Measurements from ENCODE around the gene GALNT8. TPM values are rescaled to one million over a fixed set of nuclear protein-coding genes. Genes with fewer than 3 reads are reported as not detected.

Gene GALNT8
- total RNA-seq, 1 experiment from 2014 or later = not detected

DNA sequence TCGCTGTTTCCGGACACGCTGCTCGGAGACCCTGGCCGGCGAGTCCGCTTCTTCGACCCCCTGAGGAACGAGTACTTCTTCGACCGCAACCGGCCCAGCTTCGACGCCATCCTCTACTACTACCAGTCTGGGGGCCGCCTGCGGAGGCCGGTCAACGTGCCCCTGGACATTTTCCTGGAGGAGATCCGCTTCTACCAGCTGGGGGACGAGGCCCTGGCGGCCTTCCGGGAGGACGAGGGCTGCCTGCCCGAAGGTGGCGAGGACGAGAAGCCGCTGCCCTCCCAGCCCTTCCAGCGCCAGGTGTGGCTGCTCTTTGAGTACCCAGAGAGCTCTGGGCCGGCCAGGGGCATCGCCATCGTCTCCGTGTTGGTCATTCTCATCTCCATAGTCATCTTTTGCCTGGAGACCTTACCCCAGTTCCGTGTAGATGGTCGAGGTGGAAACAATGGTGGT is 90.0 kb downstream of the GALNT8 start:
- no TSS peak for BruUV-seq (replicated peaks)
- intact Hi-C loops (cut with micrococcal nuclease) = no loop called here
- CTCF ChIA-PET = no interaction called here
- H3K9me3 ChIP-seq (ENCODE audit: low read length) = no peaks in the 10 kb centered on the region
- no peak overlapping the region for H3K9ac ChIP-seq (ENCODE audit: low read length)
- POLR2A ChIA-PET (ENCODE audit: unreplicated experiment) = no interaction called here
- H3K27me3 ChIP-seq (ENCODE audit: low read length) = 0 out of 2 replicates have a peak, but pooled peaks cover 7% of the 10 kb centered on the region
- H3K4me2 ChIP-seq (ENCODE audit: low read length) = no peak overlapping the region
- DNase-seq (no peak), ATAC-seq (no peak)
- no peak overlapping the region for H3K27ac ChIP-seq (ENCODE audit: low read length)
- no peak overlapping the region for H2AFZ ChIP-seq (ENCODE audit: low read length)
- H3F3A ChIP-seq (ENCODE audit: low read length, unreplicated experiment) = no peaks in the 10 kb centered on the region
- no peak for TF ChIP-seq CTCF (conservative IDR thresholded peaks at IDR 0.05; ENCODE audit: low read depth, low read length)
- TF ChIP-seq EZH2 (IDR thresholded peaks at IDR 0.05; ENCODE audit: low read length, unreplicated experiment) = no peak
- TF ChIP-seq EZH2phosphoT487 (IDR thresholded peaks at IDR 0.05; ENCODE audit: borderline replicate concordance, low read length) = no peak
- no peaks in the 10 kb centered on the region for H3K4me1 ChIP-seq (ENCODE audit: insufficient read depth, low read length)
- no peaks in the 10 kb centered on the region for H3K79me2 ChIP-seq (ENCODE audit: low read length)
- no peaks in the 10 kb centered on the region for H4K20me1 ChIP-seq (ENCODE audit: low read length)
- H3K9me2 ChIP-seq (replicated peaks; ENCODE audit: low read length) = no peaks in the 10 kb centered on the region
- H3K4me3 ChIP-seq (ENCODE audit: low read length) = no peak overlapping the region
- H3K36me3 ChIP-seq (ENCODE audit: low read depth, low read length) = no peaks in the 10 kb centered on the region

DNA sequence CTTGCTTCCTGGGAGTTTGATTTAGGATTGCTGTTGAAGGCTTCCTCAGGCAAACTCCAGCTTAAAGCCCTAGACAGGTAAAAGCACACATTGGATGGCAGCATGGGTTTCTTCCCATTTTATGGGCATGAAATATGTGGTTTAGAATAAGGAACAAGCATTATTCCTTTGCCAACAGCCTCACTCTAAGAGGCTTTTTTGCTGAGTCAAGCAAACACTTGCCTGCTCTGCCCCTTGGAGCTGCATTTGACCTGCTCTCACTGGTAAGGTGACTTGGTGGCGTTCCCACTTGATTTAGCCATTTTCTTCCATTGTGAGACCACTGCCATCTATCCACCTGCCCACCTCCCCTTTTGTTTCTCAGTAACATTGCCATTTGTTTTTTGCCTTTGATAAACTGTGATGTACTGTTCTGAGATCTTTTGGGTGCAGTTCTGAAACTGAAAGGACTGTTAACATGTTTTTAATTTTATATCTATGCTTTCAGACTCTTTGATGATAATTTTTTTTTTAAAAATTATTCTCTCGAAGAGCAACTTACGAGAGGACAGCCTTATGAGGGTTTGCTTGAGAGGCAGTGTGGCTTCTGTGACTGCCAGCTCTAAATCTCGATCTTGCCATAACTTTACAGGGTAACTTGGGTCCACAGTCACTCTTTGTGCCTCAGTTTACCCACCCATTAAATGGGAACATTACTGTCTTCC is 92.6 kb downstream of the GALNT8 start:
- TF ChIP-seq EZH2phosphoT487 (IDR thresholded peaks at IDR 0.05; ENCODE audit: borderline replicate concordance, low read length) = no peak
- no peaks in the 10 kb centered on the region for H3K36me3 ChIP-seq (ENCODE audit: low read depth, low read length)
- no peaks in the 10 kb centered on the region for H3K4me1 ChIP-seq (ENCODE audit: insufficient read depth, low read length)
- peaks cover 15% of the 10 kb centered on the region; the same call in 1 of the 2 replicates for H3K27me3 ChIP-seq (ENCODE audit: low read length)
- H4K20me1 ChIP-seq (ENCODE audit: low read length) = no peaks in the 10 kb centered on the region
- no peak overlapping the region for H3K9ac ChIP-seq (ENCODE audit: low read length)
- no peak overlapping the region for H3K4me2 ChIP-seq (ENCODE audit: low read length)
- no peaks in the 10 kb centered on the region for H3K79me2 ChIP-seq (ENCODE audit: low read length)
- ATAC-seq (no peak), DNase-seq (no peak)
- no peak overlapping the region for H2AFZ ChIP-seq (ENCODE audit: low read length)
- H3F3A ChIP-seq (ENCODE audit: low read length, unreplicated experiment) = no peaks in the 10 kb centered on the region
- H3K9me2 ChIP-seq (replicated peaks; ENCODE audit: low read length) = no peaks in the 10 kb centered on the region
- no peak overlapping the region for H3K27ac ChIP-seq (ENCODE audit: low read length)
- H3K9me3 ChIP-seq (ENCODE audit: low read length) = no peaks in the 10 kb centered on the region
- BruUV-seq (replicated peaks) = no TSS peak
- POLR2A ChIA-PET (ENCODE audit: unreplicated experiment) = no interaction called here
- H3K4me3 ChIP-seq (ENCODE audit: low read length) = no peak overlapping the region
- intact Hi-C loops (cut with micrococcal nuclease) = no loop called here
- CTCF ChIA-PET = no interaction called here

- H3K27me3 ChIP-seq (ENCODE audit: low read length) = peaks cover 21% of the 10 kb centered on the region
- H3K79me2 ChIP-seq (ENCODE audit: low read length) = no peaks in the 10 kb centered on the region
- H4K20me1 ChIP-seq (ENCODE audit: low read length) = no peaks in the 10 kb centered on the region
- no peak overlapping the region for H3K9ac ChIP-seq (ENCODE audit: low read length)
- BruUV-seq (replicated peaks) = no TSS peak
- intact Hi-C loops (cut with micrococcal nuclease) = no loop called here
- H3K4me2 ChIP-seq (ENCODE audit: low read length) = no peak overlapping the region
- POLR2A ChIA-PET (ENCODE audit: unreplicated experiment) = no interaction called here
- no peaks in the 10 kb centered on the region for H3K36me3 ChIP-seq (ENCODE audit: low read depth, low read length)
- TF ChIP-seq CTCF (conservative IDR thresholded peaks at IDR 0.05; ENCODE audit: low read depth, low read length) (no peak), EZH2phosphoT487 (IDR thresholded peaks at IDR 0.05; ENCODE audit: borderline replicate concordance, low read length) (no peak), EZH2 (IDR thresholded peaks at IDR 0.05; ENCODE audit: low read length, unreplicated experiment) (no peak)
- no peak overlapping the region for H2AFZ ChIP-seq (ENCODE audit: low read length)
- CTCF ChIA-PET = no interaction called here
- H3F3A ChIP-seq (ENCODE audit: low read length, unreplicated experiment) = no peaks in the 10 kb centered on the region
- no peak overlapping the region for H3K4me3 ChIP-seq (ENCODE audit: low read length)
- no peaks in the 10 kb centered on the region for H3K4me1 ChIP-seq (ENCODE audit: insufficient read depth, low read length)
- DNase-seq = no peak
- H3K9me3 ChIP-seq (ENCODE audit: low read length) = no peaks in the 10 kb centered on the region
- H3K9me2 ChIP-seq (replicated peaks; ENCODE audit: low read length) = no peaks in the 10 kb centered on the region
- no peak overlapping the region for H3K27ac ChIP-seq (ENCODE audit: low read length)
- ATAC-seq = no peak
Measured at GRCh38 chr12:4813741-4814140, 93.5 kb downstream of the GALNT8 start.

Measured in PC-3 (cell line).